H9 (cell line): ENCODE measurements around the gene CTRB2. TPM values are rescaled to one million over a fixed set of nuclear protein-coding genes. Genes with fewer than 3 reads are reported as not detected.

Experiments
- DNase-seq: peaks from one replicate; pipeline ENCODE4 v3.0.0-alpha.2; 2017
- H2AFZ ChIP-seq: one replicate; pipeline ENCODE4 v1.6.1; 2013; ENCODE audit warnings: mild to moderate bottlenecking, low read length, control low read depth, moderate library complexity
- H2AK5ac ChIP-seq: 2 replicates; pipeline ENCODE4 v1.6.1; 2013; ENCODE audit warnings: low read length, control low read depth, mixed read lengths; ENCODE audit not compliant: insufficient read length
- H2BK120ac ChIP-seq: one replicate; pipeline ENCODE4 v1.6.1; 2013; ENCODE audit warnings: low read depth, mild to moderate bottlenecking, low read length, control low read depth, inconsistent platforms; ENCODE audit not compliant: poor library complexity, severe bottlenecking
- H2BK12ac ChIP-seq: 2 replicates; pipeline ENCODE4 v1.6.1; 2013; ENCODE audit warnings: low read length, control low read depth, mixed read lengths, low read depth; ENCODE audit not compliant: insufficient read length
- H2BK15ac ChIP-seq: 2 replicates; pipeline ENCODE4 v1.6.1; 2013; ENCODE audit warnings: low read depth, low read length, control low read depth
- H2BK20ac ChIP-seq: one replicate; pipeline ENCODE4 v1.6.1; 2013; ENCODE audit warnings: low read depth, mild to moderate bottlenecking, low read length, control low read depth, inconsistent platforms; ENCODE audit not compliant: poor library complexity, severe bottlenecking
- H2BK5ac ChIP-seq: 2 replicates; pipeline ENCODE4 v1.6.1; 2013; ENCODE audit warnings: low read length, control low read depth, mixed read lengths; ENCODE audit not compliant: insufficient read length
- H3K14ac ChIP-seq: 2 replicates; pipeline ENCODE4 v1.6.1; 2013; ENCODE audit warnings: low read length, control low read depth; ENCODE audit not compliant: insufficient read depth
- H3K18ac ChIP-seq: 2 replicates; pipeline ENCODE4 v1.6.1; 2013; ENCODE audit warnings: low read depth, mild to moderate bottlenecking, mixed read lengths, low read length, control low read depth; ENCODE audit not compliant: insufficient read length
- H3K23ac ChIP-seq: 2 replicates; pipeline ENCODE4 v1.6.1; 2013; ENCODE audit warnings: low read length, control low read depth, mixed read lengths, low read depth; ENCODE audit not compliant: insufficient read length
- H3K23me2 ChIP-seq: 2 replicates; pipeline ENCODE4 v1.6.1; 2013; ENCODE audit warnings: low read depth, mild to moderate bottlenecking, mixed read lengths, low read length, control low read depth; ENCODE audit not compliant: insufficient read length, poor library complexity, severe bottlenecking
- H3K27ac ChIP-seq: 2 replicates; pipeline ENCODE4 v1.5.1; 2013; ENCODE audit warnings: low read length, control low read depth, mixed read lengths, low read depth; ENCODE audit not compliant: insufficient read length
- H3K27me3 ChIP-seq: 2 replicates; pipeline ENCODE4 v1.6.1; 2013; ENCODE audit warnings: low read length, control low read depth, inconsistent platforms; ENCODE audit not compliant: insufficient read depth
- H3K4ac ChIP-seq: 2 replicates; pipeline ENCODE4 v1.6.1; 2013; ENCODE audit warnings: low read depth, mild to moderate bottlenecking, control low read depth, inconsistent platforms, low read length, moderate library complexity
- H3K4me1 ChIP-seq: 2 replicates; pipeline ENCODE4 v1.6.1; 2013; ENCODE audit warnings: low read length, control low read depth, inconsistent platforms; ENCODE audit not compliant: insufficient read depth
- H3K4me2 ChIP-seq: 2 replicates; pipeline ENCODE4 v1.6.1; 2013; ENCODE audit warnings: low read length, control low read depth, mixed read lengths; ENCODE audit not compliant: insufficient read length, insufficient read depth
- H3K56ac ChIP-seq: 2 replicates; pipeline ENCODE4 v1.6.1; 2013; ENCODE audit warnings: low read depth, mild to moderate bottlenecking, mixed read lengths, low read length, control low read depth; ENCODE audit not compliant: insufficient read length
- H3K79me1 ChIP-seq: 2 replicates; pipeline ENCODE4 v1.6.1; 2013; ENCODE audit warnings: low read depth, mild to moderate bottlenecking, moderate library complexity, low read length, control low read depth, inconsistent platforms; ENCODE audit not compliant: insufficient read depth, poor library complexity, severe bottlenecking
- H3K79me2 ChIP-seq: 2 replicates; pipeline ENCODE4 v1.6.1; 2013; ENCODE audit warnings: low read length, control low read depth, inconsistent platforms; ENCODE audit not compliant: insufficient read depth
- H3K9ac ChIP-seq: 2 replicates; pipeline ENCODE4 v1.6.1; 2013; ENCODE audit warnings: low read length, control low read depth, mixed read lengths; ENCODE audit not compliant: insufficient read length; ENCODE audit errors: extremely low read depth
- H3K9me3 ChIP-seq: one replicate; pipeline ENCODE4 v1.6.1; 2013; ENCODE audit warnings: low read depth, low read length, inconsistent platforms; ENCODE audit not compliant: control insufficient read depth
- H3T11ph ChIP-seq: one replicate; pipeline ENCODE4 v1.6.1; 2013; ENCODE audit warnings: mild to moderate bottlenecking, low read length, control low read depth, inconsistent platforms
- H4K20me1 ChIP-seq: one replicate; pipeline ENCODE4 v1.6.1; 2013; ENCODE audit not compliant: control insufficient read depth, insufficient read length, insufficient read depth
- H4K5ac ChIP-seq: 2 replicates; pipeline ENCODE4 v1.6.1; 2013; ENCODE audit warnings: low read depth, mild to moderate bottlenecking, mixed read lengths, low read length, control low read depth; ENCODE audit not compliant: insufficient read length
- H4K8ac ChIP-seq: replicated peaks from 2 replicates; pipeline ENCODE4 v1.6.1; 2013; ENCODE audit warnings: low read length, control low read depth, mixed read lengths, low read depth; ENCODE audit not compliant: insufficient read length
- H4K91ac ChIP-seq: 2 replicates; pipeline ENCODE4 v1.6.1; 2013; ENCODE audit warnings: low read depth, mild to moderate bottlenecking, moderate library complexity, mixed read lengths, low read length, control low read depth; ENCODE audit not compliant: insufficient read length
- H3K27ac Mint-ChIP-seq, 3 experiments: 2 replicates in 2 of 3; 3 replicates in 1 of 3; pipeline ENCODE4 v1.8.0; 2020 to 2021; ENCODE audit warnings: mixed read lengths in 3 of 3, mild to moderate bottlenecking in 1 of 3, moderate library complexity in 1 of 3
- H3K27me3 Mint-ChIP-seq: 2 replicates; pipeline ENCODE4 v1.8.0; 2021; ENCODE audit warnings: low read depth, mild to moderate bottlenecking, moderate library complexity, mixed read lengths
- H3K36me3 Mint-ChIP-seq, 3 experiments: 2 replicates in 2 of 3; 3 replicates in 1 of 3; pipeline ENCODE4 v1.8.0; 2020 to 2021; ENCODE audit warnings: low read depth in 3 of 3, mixed read lengths in 3 of 3; ENCODE audit not compliant: insufficient read depth in 1 of 3
- H3K4me1 Mint-ChIP-seq, 2 experiments: 2 replicates each; pipeline ENCODE4 v1.8.0; 2020; ENCODE audit warnings: mixed read lengths in 2 of 2
- H3K4me3 Mint-ChIP-seq, 2 experiments: 2 replicates in 1 of 2; 3 replicates in 1 of 2; pipeline ENCODE4 v1.8.0; 2020 to 2021; ENCODE audit warnings: mild to moderate bottlenecking in 2 of 2, mixed read lengths in 2 of 2, moderate library complexity in 1 of 2
- H3K9me3 Mint-ChIP-seq, 2 experiments: 2 replicates in 1 of 2; 3 replicates in 1 of 2; pipeline ENCODE4 v1.8.0; 2020; ENCODE audit warnings: mild to moderate bottlenecking in 2 of 2, mixed read lengths in 2 of 2, moderate library complexity in 1 of 2
- WGBS: extraction: QIAGEN DNeasy Blood & Tissue Kit; methylation state at CpG from one replicate; pipeline ENCODE4 v1.1.7; 2013; ENCODE audit warnings: missing lambda C conversion rate, low lambda C conversion rate, mixed read lengths; ENCODE audit not compliant: insufficient read length; ENCODE audit errors: extremely low coverage; 5-methylcytosine and 5-hydroxymethylcytosine counted together
- total RNA-seq: library from RNA; stranded (reverse); gene quantifications from 2 replicates; pipeline ENCODE4 v1.2.1, GENCODE V29; 2021
- TF ChIP-seq, protein P1 (sequence below): fragments of 200-600 bp; sonication (generic); conservative IDR thresholded peaks from 3 replicates; pipeline ENCODE4 v1.8.0; 2021; ENCODE audit warnings: antibody characterized with exemption, mild to moderate bottlenecking

The CTRB2 gene
- total RNA-seq, 1 experiment from 2014 or later: not detected

DNA sequence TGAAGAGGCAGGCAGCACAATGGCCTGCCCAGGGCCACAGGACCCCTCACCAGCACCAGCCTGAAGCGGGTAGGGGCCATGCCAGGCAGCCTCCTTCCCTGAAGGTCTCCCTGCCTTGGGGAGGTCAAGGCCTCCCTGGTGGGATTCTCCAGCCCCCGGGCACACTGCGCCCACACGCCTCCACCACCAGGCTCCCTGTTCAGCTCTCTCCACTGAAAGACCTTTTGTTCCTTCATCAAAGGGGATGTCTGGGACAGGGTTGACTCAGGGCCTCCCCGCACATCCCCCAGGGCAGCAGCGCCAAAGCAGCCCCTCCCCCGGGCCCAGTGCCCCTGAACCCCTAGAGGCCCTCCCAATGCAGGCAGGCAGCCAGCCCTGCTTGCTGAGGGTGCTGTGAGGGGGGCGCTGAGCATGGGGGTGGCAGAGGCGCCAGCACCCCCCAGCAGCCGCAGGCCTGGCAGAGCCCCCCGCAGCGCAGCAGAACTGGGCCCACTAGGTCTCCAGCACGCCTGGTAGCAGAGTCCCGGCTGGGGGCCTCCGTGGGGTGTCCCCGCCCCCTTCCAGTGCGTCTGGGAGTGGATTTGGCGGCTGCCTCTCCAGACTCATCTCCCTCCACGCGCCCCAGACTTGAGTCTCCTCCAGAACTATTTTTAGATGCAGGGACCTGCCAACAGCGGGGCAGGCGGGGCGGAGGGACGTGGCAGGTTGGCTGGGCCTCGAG is 31.3 kb upstream of the CTRB2 start:
- Mint-ChIP-seq H3K27me3 (no peaks in the 10 kb centered on the region), H3K36me3 (peaks cover 42 to 64% (median 57%) of the 10 kb centered on the region in 3 experiments; a peak in 6 of 7 replicates), H3K4me3 (no peak overlapping the region), H3K9me3 (no peaks in the 10 kb centered on the region), H3K27ac (no peak overlapping the region), H3K4me1 (peaks cover 6 to 21% of the 10 kb centered on the region in 2 experiments)
- H4K5ac ChIP-seq: no peak overlapping the region
- H2BK5ac ChIP-seq: no peak overlapping the region
- no peak overlapping the region for H3K14ac ChIP-seq
- no peak overlapping the region for H3K18ac ChIP-seq
- peaks cover 3% of the 10 kb centered on the region for H3K79me1 ChIP-seq
- WGBS: no CpG with 5 or more reads among the region's 25 CpGs
- no peaks in the 10 kb centered on the region for H4K20me1 ChIP-seq
- H4K91ac ChIP-seq: no peak overlapping the region
- H3K23ac ChIP-seq: no peak overlapping the region
- TF ChIP-seq, protein P1, sequence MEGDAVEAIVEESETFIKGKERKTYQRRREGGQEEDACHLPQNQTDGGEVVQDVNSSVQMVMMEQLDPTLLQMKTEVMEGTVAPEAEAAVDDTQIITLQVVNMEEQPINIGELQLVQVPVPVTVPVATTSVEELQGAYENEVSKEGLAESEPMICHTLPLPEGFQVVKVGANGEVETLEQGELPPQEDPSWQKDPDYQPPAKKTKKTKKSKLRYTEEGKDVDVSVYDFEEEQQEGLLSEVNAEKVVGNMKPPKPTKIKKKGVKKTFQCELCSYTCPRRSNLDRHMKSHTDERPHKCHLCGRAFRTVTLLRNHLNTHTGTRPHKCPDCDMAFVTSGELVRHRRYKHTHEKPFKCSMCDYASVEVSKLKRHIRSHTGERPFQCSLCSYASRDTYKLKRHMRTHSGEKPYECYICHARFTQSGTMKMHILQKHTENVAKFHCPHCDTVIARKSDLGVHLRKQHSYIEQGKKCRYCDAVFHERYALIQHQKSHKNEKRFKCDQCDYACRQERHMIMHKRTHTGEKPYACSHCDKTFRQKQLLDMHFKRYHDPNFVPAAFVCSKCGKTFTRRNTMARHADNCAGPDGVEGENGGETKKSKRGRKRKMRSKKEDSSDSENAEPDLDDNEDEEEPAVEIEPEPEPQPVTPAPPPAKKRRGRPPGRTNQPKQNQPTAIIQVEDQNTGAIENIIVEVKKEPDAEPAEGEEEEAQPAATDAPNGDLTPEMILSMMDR: no peak
- no peak overlapping the region for H3K27ac ChIP-seq
- H3K23me2 ChIP-seq: no peaks in the 10 kb centered on the region
- DNase-seq: peak; percentile 27
- H2BK12ac ChIP-seq: no peak overlapping the region
- H3T11ph ChIP-seq: no peak overlapping the region
- no peaks in the 10 kb centered on the region for H3K27me3 ChIP-seq
- H2AK5ac ChIP-seq: no peak overlapping the region
- no peaks in the 10 kb centered on the region for H3K4me1 ChIP-seq
- H2BK20ac ChIP-seq: no peak overlapping the region
- no peak overlapping the region for H3K56ac ChIP-seq
- H3K4ac ChIP-seq: no peak overlapping the region
- H3K9me3 ChIP-seq: no peaks in the 10 kb centered on the region
- H4K8ac ChIP-seq: no peak overlapping the region
- no peak overlapping the region for H2AFZ ChIP-seq
- H2BK15ac ChIP-seq: no peak overlapping the region
- H3K9ac ChIP-seq: no peak overlapping the region
- peaks cover 10% of the 10 kb centered on the region; the same call in 1 of the 2 replicates for H3K79me2 ChIP-seq
- no peak overlapping the region for H2BK120ac ChIP-seq
- H3K4me2 ChIP-seq: no peak overlapping the region
